ENCODE results near the gene OR6P1.

The OR6P1 gene

GRCh38 chr1:158570480-158570879, at the start of gene OR6P1:
TSS of gene OR6P1 (minus strand) at chr1:158570580. CDS start at chr1:158563604, 6,976 bp downstream.
- TF ChIP-seq ZFX (IDR thresholded peaks at IDR 0.05), result no peak
- TF ChIP-seq, protein P1, sequence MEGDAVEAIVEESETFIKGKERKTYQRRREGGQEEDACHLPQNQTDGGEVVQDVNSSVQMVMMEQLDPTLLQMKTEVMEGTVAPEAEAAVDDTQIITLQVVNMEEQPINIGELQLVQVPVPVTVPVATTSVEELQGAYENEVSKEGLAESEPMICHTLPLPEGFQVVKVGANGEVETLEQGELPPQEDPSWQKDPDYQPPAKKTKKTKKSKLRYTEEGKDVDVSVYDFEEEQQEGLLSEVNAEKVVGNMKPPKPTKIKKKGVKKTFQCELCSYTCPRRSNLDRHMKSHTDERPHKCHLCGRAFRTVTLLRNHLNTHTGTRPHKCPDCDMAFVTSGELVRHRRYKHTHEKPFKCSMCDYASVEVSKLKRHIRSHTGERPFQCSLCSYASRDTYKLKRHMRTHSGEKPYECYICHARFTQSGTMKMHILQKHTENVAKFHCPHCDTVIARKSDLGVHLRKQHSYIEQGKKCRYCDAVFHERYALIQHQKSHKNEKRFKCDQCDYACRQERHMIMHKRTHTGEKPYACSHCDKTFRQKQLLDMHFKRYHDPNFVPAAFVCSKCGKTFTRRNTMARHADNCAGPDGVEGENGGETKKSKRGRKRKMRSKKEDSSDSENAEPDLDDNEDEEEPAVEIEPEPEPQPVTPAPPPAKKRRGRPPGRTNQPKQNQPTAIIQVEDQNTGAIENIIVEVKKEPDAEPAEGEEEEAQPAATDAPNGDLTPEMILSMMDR (conservative IDR thresholded peaks at IDR 0.05), result no peak

DNA sequence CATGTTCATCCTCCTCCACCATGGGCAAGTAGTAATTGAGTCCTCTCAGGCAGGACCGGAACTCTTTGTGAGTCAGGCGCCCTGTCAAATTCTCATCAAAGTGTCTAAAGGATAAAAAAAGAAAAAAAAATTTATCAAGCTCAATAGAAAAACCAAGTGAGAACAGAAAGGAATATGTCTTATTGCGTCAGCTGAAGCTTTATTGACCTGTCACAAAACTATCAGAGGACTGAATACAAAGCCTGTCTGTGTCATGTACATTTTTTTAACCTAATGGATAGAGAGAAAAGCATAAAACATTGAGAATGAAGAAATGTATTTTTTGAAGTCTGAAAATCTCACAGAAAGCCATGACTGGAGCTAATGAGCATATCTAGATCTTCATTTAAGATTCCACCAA, 43.4 kb upstream of the OR6P1 start:
- H3K27ac ChIP-seq, result no peak overlapping the region
- TF ChIP-seq, protein P1 (conservative IDR thresholded peaks at IDR 0.05), result no peak
- no peak for TF ChIP-seq ZFX (IDR thresholded peaks at IDR 0.05)

More at GRCh38 chr1:158570480-158570879, at the start of gene OR6P1:
- H3K27ac ChIP-seq, result no peak within 1 kb of the TSS

DNA sequence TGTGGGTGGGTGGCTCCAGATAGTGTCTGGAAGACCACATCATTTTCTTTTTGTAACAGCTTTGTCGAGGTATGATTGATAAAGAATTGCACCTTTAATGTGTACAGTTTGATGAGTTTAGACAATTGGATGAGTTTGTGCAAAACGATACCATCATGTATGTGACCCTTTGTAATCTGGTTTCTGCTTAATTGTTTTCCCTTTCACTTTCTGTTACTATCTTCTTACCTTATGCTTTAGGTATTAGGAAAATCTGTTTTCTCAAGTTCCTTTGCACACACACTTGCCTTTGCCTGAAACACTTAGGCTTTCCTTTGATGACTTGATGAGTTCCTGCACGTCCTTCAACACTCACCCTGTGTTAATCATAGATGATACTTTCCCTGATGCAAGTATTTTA, 41.5 kb upstream of the OR6P1 start:
- H3K27ac ChIP-seq, result no peak overlapping the region
- TF ChIP-seq, protein P1 (conservative IDR thresholded peaks at IDR 0.05), result no peak
- TF ChIP-seq ZFX (IDR thresholded peaks at IDR 0.05), result no peak

- TF ChIP-seq, protein P1 (conservative IDR thresholded peaks at IDR 0.05), result no peak
- TF ChIP-seq ZFX (IDR thresholded peaks at IDR 0.05), result no peak
- no peak overlapping the region for H3K27ac ChIP-seq
Measured at GRCh38 chr1:158607296-158607695, 36.9 kb upstream of the OR6P1 start.

DNA sequence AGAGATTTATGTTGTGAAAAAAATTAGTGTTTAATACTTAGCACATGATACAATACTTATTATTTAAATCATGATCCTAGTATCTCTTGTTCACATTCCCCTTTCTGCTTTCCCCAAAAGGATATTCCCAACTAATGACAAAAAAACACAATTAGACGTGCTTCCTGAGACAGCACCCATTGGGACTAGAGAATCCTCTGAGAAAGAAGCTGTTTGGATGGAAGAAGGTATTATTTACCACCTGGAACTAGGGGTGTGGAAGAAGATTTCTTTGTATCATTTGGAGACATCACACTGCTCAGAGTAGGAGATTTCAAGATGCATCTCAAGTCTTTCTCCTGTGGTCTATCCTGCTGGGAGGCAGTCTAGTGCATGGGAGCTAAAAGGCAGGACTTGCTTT, 34.6 kb upstream of the OR6P1 start, which contains the start of gene OR10Z1:
OR10Z1 (plus strand) TSS at position 301 of the 400 bp plus-strand sequence. CDS start 1,171 bp downstream, outside the sequence.
- H3K27ac ChIP-seq, result no peak within 1 kb of the TSS
- TF ChIP-seq ZFX (IDR thresholded peaks at IDR 0.05), result no peak

GRCh38 chr1:158600735-158601134, 30.4 kb upstream of the OR6P1 start:
- H3K27ac ChIP-seq, result no peak overlapping the region
- TF ChIP-seq, protein P1 (conservative IDR thresholded peaks at IDR 0.05), result no peak
- TF ChIP-seq ZFX (IDR thresholded peaks at IDR 0.05), result no peak

DNA sequence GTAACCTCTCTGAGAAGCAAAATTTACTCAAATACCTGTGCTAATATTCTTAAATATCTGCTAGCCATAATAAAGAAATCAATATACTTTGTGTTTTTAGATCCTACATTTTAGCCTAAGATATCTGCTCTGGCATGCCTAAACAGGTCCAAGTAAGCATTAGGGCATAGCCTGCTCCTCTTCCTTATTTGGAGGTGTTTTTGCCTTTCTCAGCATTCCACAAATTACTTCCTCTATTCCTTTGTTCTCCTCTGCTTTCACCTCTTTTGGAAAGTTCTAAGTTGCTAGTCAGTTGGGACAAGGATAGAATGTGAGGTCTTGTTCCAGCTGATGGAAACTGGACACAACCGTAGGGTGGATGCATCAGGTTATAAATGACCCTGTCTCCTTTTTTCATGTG, 16.6 kb upstream of the OR6P1 start:
- no peak overlapping the region for H3K27ac ChIP-seq
- TF ChIP-seq ZFX (IDR thresholded peaks at IDR 0.05), result no peak
- TF ChIP-seq, protein P1 (conservative IDR thresholded peaks at IDR 0.05), result no peak

GRCh38 chr1:158583962-158584361, 13.6 kb upstream of the OR6P1 start:
- TF ChIP-seq, protein P1 (conservative IDR thresholded peaks at IDR 0.05), result no peak
- no peak for TF ChIP-seq ZFX (IDR thresholded peaks at IDR 0.05)
- H3K27ac ChIP-seq, result no peak overlapping the region

Data from C4-2B (cell line).